Hepatocyte (in vitro differentiated cells): ENCODE data around the gene SETD7.

ENCODE experiments used
- EZH2 ChIP-seq: fragments of 200-600 bp; sonication (generic); IDR thresholded peaks from 2 replicates; pipeline ENCODE4 v1.6.1; 2016; ENCODE audit warnings: antibody characterized with exemption, mild to moderate bottlenecking, borderline replicate concordance
- TF ChIP-seq, protein P1 (sequence below): fragments of 200-600 bp; sonication (generic); IDR thresholded peaks from 2 replicates; pipeline ENCODE4 v1.5.1; 2016; ENCODE audit warnings: antibody characterized with exemption, mild to moderate bottlenecking; ENCODE audit not compliant: poor library complexity

DNA sequence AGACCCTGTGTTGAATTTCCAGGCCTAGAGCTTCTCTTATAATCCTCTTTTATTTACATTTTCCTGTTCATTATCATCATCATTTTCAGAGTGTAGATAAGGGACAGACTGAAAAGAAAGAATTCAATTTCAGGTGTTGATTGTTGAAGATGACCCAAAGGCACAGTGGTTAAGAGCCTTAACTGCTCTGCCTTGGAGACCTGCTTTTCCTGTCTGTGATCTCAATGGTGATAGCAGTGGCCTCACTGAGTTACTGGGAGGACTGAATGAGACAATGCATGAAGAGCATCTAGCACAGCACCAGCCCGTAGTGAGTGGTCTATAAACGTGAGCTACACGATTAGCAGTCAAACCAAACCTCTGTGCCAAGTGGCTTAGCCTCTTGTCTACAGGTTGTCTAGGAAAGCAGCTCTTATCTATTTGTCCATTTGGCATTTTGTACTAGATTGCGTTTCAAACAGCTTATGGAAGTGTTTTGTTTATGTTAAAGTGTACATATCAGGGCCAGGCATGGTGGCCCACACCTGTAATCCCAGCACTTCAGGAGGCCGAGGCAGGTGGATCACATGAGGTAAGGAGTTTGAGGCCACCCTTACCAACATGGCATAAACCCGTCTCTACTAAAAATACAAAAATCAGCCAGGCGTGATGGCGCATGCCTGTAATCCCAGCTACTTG, 41.5 kb downstream of the SETD7 start:
- TF ChIP-seq, protein P1, sequence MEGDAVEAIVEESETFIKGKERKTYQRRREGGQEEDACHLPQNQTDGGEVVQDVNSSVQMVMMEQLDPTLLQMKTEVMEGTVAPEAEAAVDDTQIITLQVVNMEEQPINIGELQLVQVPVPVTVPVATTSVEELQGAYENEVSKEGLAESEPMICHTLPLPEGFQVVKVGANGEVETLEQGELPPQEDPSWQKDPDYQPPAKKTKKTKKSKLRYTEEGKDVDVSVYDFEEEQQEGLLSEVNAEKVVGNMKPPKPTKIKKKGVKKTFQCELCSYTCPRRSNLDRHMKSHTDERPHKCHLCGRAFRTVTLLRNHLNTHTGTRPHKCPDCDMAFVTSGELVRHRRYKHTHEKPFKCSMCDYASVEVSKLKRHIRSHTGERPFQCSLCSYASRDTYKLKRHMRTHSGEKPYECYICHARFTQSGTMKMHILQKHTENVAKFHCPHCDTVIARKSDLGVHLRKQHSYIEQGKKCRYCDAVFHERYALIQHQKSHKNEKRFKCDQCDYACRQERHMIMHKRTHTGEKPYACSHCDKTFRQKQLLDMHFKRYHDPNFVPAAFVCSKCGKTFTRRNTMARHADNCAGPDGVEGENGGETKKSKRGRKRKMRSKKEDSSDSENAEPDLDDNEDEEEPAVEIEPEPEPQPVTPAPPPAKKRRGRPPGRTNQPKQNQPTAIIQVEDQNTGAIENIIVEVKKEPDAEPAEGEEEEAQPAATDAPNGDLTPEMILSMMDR = no peak
- TF ChIP-seq EZH2 = no peak
